ENCODE measurements around the gene HIPK2.

DNA sequence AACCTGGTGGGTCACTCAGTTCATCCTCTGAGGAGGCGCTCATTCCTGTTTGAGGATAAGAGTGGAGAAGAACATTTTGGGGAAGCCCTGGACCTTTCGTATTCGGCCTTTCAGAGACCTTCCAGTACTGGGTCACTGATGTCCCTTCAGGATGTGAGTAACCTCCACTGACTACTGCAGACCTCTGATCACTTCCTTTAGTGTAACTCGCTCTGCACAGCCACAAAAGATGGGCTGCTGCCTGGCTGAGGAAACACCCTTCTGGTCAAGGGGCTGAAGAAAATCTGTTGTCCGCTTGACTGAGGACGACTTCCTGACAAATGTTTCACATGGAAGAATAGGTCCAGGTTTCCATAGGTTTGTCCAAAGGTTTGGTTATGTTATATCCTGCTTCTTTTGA is 35.4 kb upstream of the HIPK2 start:
- TF ChIP-seq, protein P1, sequence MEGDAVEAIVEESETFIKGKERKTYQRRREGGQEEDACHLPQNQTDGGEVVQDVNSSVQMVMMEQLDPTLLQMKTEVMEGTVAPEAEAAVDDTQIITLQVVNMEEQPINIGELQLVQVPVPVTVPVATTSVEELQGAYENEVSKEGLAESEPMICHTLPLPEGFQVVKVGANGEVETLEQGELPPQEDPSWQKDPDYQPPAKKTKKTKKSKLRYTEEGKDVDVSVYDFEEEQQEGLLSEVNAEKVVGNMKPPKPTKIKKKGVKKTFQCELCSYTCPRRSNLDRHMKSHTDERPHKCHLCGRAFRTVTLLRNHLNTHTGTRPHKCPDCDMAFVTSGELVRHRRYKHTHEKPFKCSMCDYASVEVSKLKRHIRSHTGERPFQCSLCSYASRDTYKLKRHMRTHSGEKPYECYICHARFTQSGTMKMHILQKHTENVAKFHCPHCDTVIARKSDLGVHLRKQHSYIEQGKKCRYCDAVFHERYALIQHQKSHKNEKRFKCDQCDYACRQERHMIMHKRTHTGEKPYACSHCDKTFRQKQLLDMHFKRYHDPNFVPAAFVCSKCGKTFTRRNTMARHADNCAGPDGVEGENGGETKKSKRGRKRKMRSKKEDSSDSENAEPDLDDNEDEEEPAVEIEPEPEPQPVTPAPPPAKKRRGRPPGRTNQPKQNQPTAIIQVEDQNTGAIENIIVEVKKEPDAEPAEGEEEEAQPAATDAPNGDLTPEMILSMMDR (conservative IDR thresholded peaks at IDR 0.05 in 1 of 2, IDR thresholded peaks at IDR 0.05 in 1 of 2; ENCODE audit: extremely low read depth in 1 of 2, insufficient read depth in 1 of 2, low read depth in 1 of 2, low read length in 2 of 2): no peak
- no peak for TF ChIP-seq EZH2 (IDR thresholded peaks at IDR 0.05; ENCODE audit: borderline replicate concordance, low read length)
